Umbilical cord (tissue), 2 donors: ENCODE results near the gene MEAF6. TPM values are rescaled to one million over a fixed set of nuclear protein-coding genes. Genes with fewer than 3 reads are reported as not detected.

Experiments used
- DNase-seq: peaks from one replicate; pipeline ENCODE4 v3.0.0-alpha.2; 2015; ENCODE audit warnings: low spot score
- total RNA-seq: library from RNA; depleted of rRNA; stranded (reverse); fragments of >200 nt; gene quantifications from one replicate; pipeline ENCODE4 v1.2.3, GENCODE V29; 2014; ENCODE audit warnings: low replicate concordance; ENCODE audit not compliant: insufficient read depth

The MEAF6 gene
- total RNA-seq, 1 donor from 2014 or later: 57.8 TPM

GRCh38 chr1:37474697-37475379, 39.7 kb downstream of the MEAF6 start:
- peak; percentile 19 for DNase-seq

GRCh38 chr1:37474046-37474696, 40.4 kb downstream of the MEAF6 start, which contains the start of gene ZC3H12A:
ZC3H12A (plus strand) TSS chr1:37474580; CDS start chr1:37475497, 917 bp downstream.
- DNase-seq: peak; percentile 87

- DNase-seq: peak; percentile 30
Measured at GRCh38 chr1:37473431-37474045, 41.0 kb downstream of the MEAF6 start.

- no peak for DNase-seq
Measured at GRCh38 chr1:37472994-37473393, 41.6 kb downstream of the MEAF6 start.

GRCh38 chr1:37472281-37472680, 42.3 kb downstream of the MEAF6 start:
- no peak for DNase-seq

GRCh38 chr1:37471345-37472231, 43.0 kb downstream of the MEAF6 start:
- peak; percentile 90 for DNase-seq

- no peak for DNase-seq
Measured at GRCh38 chr1:37469386-37469785, 45.2 kb downstream of the MEAF6 start.

GRCh38 chr1:37468037-37468436, 46.5 kb downstream of the MEAF6 start:
- DNase-seq: no peak

- DNase-seq: no peak
Measured at GRCh38 chr1:37465593-37466517, 48.7 kb downstream of the MEAF6 start.

GRCh38 chr1:37464443-37464842, 50.1 kb downstream of the MEAF6 start:
- no peak for DNase-seq

GRCh38 chr1:37461698-37462436, 52.7 kb downstream of the MEAF6 start:
- no peak for DNase-seq

GRCh38 chr1:37458551-37458950, 56.0 kb downstream of the MEAF6 start:
- no peak for DNase-seq

GRCh38 chr1:37456614-37457013, 58.0 kb downstream of the MEAF6 start:
- no peak for DNase-seq

- DNase-seq: no peak
Measured at GRCh38 chr1:37455516-37455915, 59.0 kb downstream of the MEAF6 start.

GRCh38 chr1:37453647-37454046, 60.9 kb downstream of the MEAF6 start:
- DNase-seq: no peak

GRCh38 chr1:37452416-37452815, 62.1 kb downstream of the MEAF6 start:
- no peak for DNase-seq

- no peak for DNase-seq
Measured at GRCh38 chr1:37449936-37450335, 64.6 kb downstream of the MEAF6 start.

GRCh38 chr1:37448691-37449417, 65.7 kb downstream of the MEAF6 start:
- DNase-seq: no peak

GRCh38 chr1:37448185-37448584, 66.4 kb downstream of the MEAF6 start:
- DNase-seq: no peak
